Colon (tissue), 2 donors: ENCODE data around the gene ZDHHC9.

ENCODE experiments used
- FAIRE-seq: peaks from 2 replicates; lab custom pipeline; 2012; peaks lifted over from hg19 to GRCh38; lab: Jason Lieb, UNC
- donor health status: control.
- donor health status: control.

The ZDHHC9 gene

GRCh38 chrX:129818123-129818522 is 25.6 kb downstream of the ZDHHC9 start:
- FAIRE-seq: no peak

GRCh38 chrX:129813662-129814368 is 29.9 kb downstream of the ZDHHC9 start:
- FAIRE-seq: no peak

DNA sequence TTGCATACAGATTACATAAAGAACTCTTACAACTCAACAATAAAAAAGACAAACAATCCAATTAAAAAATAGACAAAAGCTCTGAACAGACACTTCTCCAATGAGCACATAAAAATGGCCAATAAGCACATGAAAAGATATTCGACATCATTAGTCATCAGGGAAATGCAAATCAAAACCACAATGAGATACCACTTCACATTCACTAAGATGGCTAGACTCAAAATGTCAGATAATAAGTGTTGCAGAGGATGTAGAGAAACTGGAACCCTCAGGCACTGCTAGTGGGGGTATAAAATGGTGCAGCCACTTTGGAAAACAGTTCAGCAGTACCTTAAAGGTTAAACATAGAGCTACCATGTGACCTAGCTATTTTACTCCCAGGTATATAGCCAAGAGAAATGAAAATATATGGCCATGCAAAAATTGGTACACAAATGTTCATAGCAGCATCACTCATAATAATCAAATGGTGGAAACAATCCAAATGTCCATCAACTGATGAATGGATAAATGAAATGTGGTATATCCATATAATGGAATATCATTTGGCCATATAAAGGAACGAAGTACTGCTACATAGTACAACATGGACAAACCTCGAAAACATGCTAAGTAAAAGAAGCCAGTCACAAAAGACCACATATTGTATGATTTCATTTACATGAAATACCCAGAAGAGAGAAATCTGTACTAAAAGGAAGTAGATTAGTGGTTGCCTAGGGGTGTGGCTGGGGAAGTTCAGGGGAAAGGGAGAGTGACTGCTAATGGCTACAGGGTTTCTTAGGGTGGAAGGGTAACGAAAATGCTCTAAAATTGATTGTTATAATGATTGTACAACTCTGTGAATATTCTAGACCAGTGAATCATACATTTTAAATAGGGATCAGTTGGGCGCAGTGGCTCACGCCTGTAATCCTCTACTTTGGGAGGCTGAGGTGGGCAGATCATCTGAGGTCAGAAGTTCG is 34.6 kb downstream of the ZDHHC9 start:
- FAIRE-seq: no peak

DNA sequence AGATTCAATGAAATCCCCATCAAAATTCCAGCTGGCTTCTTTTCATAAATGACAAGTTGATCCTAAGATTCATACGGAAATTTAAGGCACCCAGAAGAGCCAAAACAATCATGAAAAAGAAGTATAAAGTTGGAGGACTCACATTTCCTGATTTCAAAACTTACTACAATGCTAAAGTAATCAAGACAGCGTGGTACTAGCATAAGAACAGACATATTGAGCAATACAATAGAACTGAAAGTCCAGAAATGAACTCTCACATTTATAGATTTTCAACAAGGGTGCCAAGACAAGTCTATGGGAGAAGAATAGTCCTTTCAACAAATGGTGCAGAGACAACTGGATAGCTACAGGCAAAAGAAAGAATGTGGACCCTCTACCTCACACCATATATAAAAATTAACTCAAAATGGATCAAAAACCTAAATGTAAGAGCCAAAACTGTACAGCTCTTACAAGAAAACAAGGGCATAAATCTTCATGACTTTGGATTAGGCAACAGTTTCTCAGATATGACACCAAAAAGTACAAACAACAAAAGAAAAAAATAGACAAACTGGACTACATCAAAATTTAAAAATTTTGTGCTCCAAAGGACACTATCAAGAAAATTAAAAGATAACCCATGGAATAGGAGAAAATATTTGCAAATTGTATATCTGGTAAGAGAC is 35.4 kb downstream of the ZDHHC9 start:
- FAIRE-seq: peak; percentile 86

- FAIRE-seq: no peak
Measured at GRCh38 chrX:129804806-129805205, 38.9 kb downstream of the ZDHHC9 start.

DNA sequence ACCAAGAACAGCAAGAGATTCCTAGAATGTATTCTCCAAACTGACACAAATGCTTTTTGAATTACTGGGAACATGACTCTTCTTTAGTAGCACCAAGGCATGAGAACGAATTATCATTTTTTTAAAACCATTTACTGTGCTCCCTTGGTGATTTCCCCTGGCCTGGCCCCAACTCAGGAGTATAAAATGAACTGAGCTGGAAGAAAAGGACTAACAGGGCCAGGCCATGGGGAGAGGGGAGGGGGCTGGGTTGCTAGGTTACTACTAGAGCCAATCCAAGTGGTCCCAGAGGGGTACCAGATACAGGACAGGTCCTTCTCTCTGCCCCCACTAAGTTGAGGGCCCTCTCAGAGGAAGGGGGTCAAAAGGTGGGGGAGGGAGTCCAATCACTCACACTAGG is 40.8 kb downstream of the ZDHHC9 start:
- FAIRE-seq: no peak

DNA sequence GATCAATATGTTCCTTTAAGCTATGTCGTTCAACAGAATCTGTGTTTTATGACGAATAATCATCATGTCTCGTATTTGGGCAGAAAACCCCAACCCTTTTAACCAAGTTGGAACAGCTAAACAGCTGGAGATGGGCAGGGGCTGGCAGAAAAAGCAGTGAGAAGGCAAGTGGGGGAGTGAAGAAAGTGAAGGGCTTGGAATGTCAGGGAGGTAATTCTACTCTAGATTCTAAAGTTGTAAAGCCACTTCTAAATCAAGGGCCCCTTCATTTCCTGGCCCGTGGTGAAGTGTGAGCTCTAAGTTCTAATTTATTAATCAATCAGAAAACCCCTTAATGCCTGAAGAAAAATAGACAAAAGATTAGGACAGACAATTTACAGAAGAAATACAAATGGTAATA is 43.5 kb downstream of the ZDHHC9 start:
- no peak for FAIRE-seq

DNA sequence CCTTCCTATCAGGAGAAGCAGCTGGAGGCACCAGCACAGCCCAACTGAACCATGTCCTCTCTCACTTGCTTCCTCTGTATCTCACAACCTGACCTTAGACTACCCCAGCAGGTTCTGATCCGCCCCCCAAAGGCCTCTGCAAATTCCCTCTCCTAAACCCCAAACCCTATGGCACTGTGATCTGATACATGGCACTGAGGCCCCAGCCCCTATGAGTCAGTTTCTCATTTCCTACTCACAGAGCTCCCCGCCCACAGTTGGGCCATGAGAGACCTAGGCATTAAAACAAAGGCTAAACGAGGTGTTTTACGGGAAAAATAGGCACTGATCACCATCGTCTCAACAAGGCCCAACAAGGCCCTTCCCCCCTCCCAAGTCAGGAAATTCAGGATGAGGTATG is 44.8 kb downstream of the ZDHHC9 start:
- FAIRE-seq: no peak

DNA sequence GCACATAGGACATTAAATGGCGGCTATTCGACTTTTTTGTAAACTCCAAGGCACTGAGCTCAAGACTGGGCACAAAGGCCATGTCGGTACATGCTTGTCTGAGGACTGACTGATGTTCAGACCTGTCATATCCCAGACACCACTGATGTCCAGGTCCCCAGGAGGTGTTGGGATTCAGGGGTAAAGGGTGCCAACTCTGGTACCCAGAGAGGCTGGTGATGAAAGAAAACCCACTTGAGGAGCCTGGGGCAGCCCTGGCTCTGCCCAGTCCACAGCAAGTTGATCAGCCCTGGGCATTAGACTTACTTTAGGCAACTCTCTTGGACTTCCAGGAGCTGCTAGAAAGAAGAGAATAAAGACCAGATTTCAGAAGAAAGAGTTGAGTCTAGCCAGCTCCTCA is 45.2 kb downstream of the ZDHHC9 start:
- FAIRE-seq: no peak

- no peak for FAIRE-seq
Measured at GRCh38 chrX:129797251-129797906, 46.3 kb downstream of the ZDHHC9 start.

- FAIRE-seq: no peak
Measured at GRCh38 chrX:129795584-129795983, 48.1 kb downstream of the ZDHHC9 start.

- FAIRE-seq: no peak
Measured at GRCh38 chrX:129793604-129794191, 50.0 kb downstream of the ZDHHC9 start.

DNA sequence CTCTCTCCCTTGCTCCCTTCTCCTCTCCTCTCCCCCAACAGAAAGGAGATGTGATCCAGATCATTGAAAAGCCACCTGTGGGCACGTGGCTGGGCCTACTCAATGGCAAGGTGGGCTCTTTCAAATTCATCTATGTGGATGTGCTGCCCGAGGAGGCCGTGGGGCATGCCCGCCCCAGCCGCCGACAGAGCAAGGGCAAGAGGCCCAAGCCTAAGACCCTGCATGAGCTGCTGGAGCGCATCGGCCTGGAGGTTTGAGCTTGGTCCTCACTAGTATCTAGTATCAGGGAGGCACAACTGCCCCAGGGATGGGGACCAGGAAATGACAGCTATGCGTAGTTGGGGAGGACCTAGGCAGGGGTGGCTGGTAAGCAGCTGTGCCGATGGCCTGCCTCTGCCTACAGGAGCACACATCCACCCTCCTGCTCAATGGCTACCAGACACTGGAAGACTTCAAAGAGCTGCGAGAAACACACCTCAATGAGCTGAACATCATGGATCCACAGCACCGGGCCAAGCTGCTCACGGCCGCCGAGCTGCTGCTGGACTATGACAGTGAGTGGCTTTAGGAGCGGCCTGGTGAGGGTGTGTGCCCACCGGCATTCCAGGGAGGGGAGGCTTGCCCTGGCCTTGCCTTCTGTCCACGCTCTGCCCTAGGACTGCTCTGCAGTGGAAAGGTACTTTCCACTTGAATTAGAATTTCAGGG is 50.9 kb downstream of the ZDHHC9 start:
- FAIRE-seq: no peak

DNA sequence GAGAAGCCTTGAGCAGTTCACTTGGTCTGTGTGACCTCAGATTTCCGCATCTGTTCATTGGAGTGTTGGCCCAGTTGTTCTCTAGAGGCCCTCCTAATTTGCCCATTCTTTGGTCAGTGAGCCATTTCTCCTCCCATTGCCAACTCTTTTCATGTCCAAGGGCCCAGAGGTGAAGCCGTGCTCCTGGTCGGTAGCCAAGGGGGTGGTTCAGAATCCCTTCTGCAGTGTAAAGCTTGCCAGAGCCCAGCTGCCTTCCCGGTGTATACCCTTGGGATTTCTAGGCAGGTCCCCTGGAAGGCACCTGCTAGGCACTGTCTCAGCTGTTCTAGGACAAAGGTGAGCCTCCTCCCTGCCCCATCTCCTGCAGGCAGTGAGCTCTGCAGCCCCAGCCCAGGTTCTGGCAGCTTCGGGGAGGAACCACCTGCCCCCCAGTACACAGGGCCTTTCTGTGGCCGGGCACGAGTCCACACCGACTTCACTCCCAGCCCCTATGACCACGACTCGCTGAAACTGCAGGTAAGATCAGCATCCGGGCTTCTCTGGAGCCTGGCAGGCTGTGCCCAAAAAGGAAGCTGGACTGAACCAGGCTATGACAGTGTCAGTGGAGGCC is 51.6 kb downstream of the ZDHHC9 start:
- FAIRE-seq: no peak

- no peak for FAIRE-seq
Measured at GRCh38 chrX:129791336-129791735, 52.4 kb downstream of the ZDHHC9 start.

GRCh38 chrX:129790808-129791207 is 52.9 kb downstream of the ZDHHC9 start:
- FAIRE-seq: no peak

- no peak for FAIRE-seq
Measured at GRCh38 chrX:129790146-129790545, 53.5 kb downstream of the ZDHHC9 start.

GRCh38 chrX:129788527-129788926 is 55.2 kb downstream of the ZDHHC9 start:
- no peak for FAIRE-seq

DNA sequence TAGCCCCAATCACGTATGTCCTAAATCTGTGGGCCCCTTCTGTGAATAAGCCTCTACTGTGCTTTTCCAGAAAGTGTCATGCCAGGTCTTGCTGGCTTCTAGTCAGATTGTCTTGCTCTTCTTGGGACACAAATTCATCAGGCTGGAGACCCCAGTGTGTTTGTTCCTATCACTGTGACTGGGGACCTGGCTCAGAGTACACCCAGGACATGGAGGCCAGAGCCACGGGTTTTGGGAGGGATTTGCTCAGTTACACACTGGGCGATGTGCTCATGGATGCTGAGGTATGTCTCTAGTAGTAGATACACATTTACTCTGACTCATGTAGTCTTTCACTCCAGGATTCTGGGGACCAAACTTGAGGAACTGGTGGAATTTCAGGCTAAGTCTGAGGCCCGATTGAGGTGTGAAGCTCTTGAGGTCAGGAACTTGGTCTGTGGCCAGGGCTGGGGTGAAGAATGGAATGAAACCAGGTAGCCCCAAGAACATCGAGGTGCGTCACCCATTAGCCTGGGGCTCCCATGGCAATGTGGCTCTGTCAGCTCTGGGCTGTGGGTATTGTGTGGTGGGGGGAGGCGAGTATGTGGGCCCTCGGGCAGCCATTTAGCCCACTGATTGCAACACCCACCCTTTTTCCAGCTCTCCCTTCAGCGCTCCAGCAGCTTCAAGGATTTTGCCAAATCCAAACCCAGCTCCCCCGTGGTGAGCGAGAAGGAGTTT is 56.2 kb downstream of the ZDHHC9 start:
- no peak for FAIRE-seq

DNA sequence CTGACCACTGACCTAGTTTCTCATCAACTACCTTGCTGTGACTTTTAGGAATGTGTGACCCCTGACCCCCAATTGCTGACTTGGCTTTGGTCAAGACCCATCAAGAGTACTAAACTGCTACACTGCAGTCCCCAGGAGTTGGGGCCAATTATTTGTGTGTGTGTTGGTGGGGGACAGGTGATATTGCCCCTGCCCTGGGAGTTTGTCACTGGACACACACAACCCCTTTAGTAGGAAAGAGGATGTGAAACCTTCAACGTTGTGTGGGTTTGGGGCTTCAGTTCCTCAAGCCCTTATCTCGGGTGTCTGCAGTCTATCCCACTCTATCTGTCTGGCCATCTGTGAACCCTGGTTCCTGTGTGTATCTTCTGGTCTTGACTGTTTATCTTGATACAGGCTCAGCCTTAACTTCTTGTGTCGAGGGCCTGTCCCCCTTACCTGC is 57.5 kb downstream of the ZDHHC9 start:
- FAIRE-seq: no peak
